Endothelial cell of umbilical vein (primary cell): ENCODE results near the gene CHN2. TPM values are rescaled to one million over a fixed set of nuclear protein-coding genes. Genes with fewer than 3 reads are reported as not detected.

Experiments
- BruUV-seq: library from RNA; stranded (reverse); fragments of 400-500 nt; replicated peaks from 2 replicates; lab custom pipeline; 2021; lab: Mats Ljungman, UMichigan
- CTCF ChIA-PET: fragments of 300-600, 350-600 bp; sonication (Branson Sonifier 250); formaldehyde crosslinking; loops from one replicate; lab custom pipeline; 2021; ENCODE audit warnings: antibody characterized with exemption, inconsistent platforms; lab: Charles Lee
- POLR2A ChIA-PET: fragments of 300-600, 350-600 bp; sonication (Branson Sonifier 250); formaldehyde crosslinking; loops from one replicate; lab custom pipeline; 2021; ENCODE audit warnings: antibody characterized with exemption, inconsistent platforms; lab: Charles Lee
- DNase-seq: peaks from one replicate; pipeline ENCODE4 v3.0.0-alpha.2; 2011; ENCODE audit warnings: low read depth, low spot score
- FAIRE-seq: peaks from 2 replicates; lab custom pipeline; 2011; peaks lifted over from hg19 to GRCh38; lab: Jason Lieb, UNC
- H2AFZ ChIP-seq: 2 replicates; pipeline ENCODE4 v1.6.0; 2012; ENCODE audit warnings: low read depth, low read length, control low read depth, inconsistent platforms
- H3K27ac ChIP-seq: 2 replicates; pipeline ENCODE4 v1.5.1; 2011; ENCODE audit warnings: low read depth, mild to moderate bottlenecking, control low read depth, low read length, moderate library complexity; ENCODE audit not compliant: insufficient read depth
- H3K27me3 ChIP-seq, 2 experiments: 2 replicates each; pipeline versions ENCODE4 v1.6.0 to v1.6.1; 2011; ENCODE audit warnings: low read length in 2 of 2, mixed read lengths in 1 of 2; ENCODE audit not compliant: control insufficient read depth in 2 of 2, insufficient read depth in 2 of 2
- H3K36me3 ChIP-seq, 2 experiments: 2 replicates in 1 of 2; 3 replicates in 1 of 2; pipeline ENCODE4 v1.5.1; 2011; ENCODE audit warnings: low read length in 2 of 2, mild to moderate bottlenecking in 1 of 2, moderate library complexity in 1 of 2; ENCODE audit not compliant: control insufficient read depth in 2 of 2, insufficient read depth in 2 of 2; ENCODE audit errors: extremely low read depth in 1 of 2
- H3K4me1 ChIP-seq: 3 replicates; pipeline ENCODE4 v1.5.1; 2011; ENCODE audit warnings: mild to moderate bottlenecking, low read length; ENCODE audit not compliant: control insufficient read depth, insufficient read depth; ENCODE audit errors: extremely low read depth
- H3K4me2 ChIP-seq: 2 replicates; pipeline ENCODE4 v1.6.1; 2011; ENCODE audit warnings: low read length, control low read depth, mixed read lengths; ENCODE audit not compliant: insufficient read depth
- H3K4me3 ChIP-seq, 3 experiments: fragments of 200-600 bp in 1 of 3; sonication (generic), shearing (Covaris generic) in 1 of 3; replicated peaks in 1 of 3; 2 replicates each; pipeline ENCODE4 v1.5.1; 2011 to 2016; ENCODE audit warnings: control low read depth in 3 of 3, low read length in 3 of 3, mild to moderate bottlenecking in 2 of 3, inconsistent platforms in 1 of 3, low read depth in 1 of 3, moderate library complexity in 1 of 3; ENCODE audit not compliant: insufficient read depth in 1 of 3
- H3K79me2 ChIP-seq: 2 replicates; pipeline ENCODE4 v1.6.0; 2012; ENCODE audit warnings: low read length, inconsistent platforms; ENCODE audit not compliant: control insufficient read depth, insufficient read depth
- H3K9ac ChIP-seq: replicated peaks from 2 replicates; pipeline ENCODE3; 2011; ENCODE audit warnings: low read length, control low read depth; ENCODE audit not compliant: insufficient read depth; ENCODE audit errors: extremely low read depth
- H3K9me1 ChIP-seq: replicated peaks from 3 replicates; pipeline ENCODE4 v1.6.0; 2011; ENCODE audit warnings: mild to moderate bottlenecking, low read length; ENCODE audit not compliant: control insufficient read depth, insufficient read depth; ENCODE audit errors: extremely low read depth
- H3K9me3 ChIP-seq: replicated peaks from 2 replicates; pipeline ENCODE4 v1.5.1; 2012; ENCODE audit warnings: low read length, inconsistent platforms; ENCODE audit not compliant: control insufficient read depth, insufficient read depth
- H4K20me1 ChIP-seq: replicated peaks from 2 replicates; pipeline ENCODE3; 2011; ENCODE audit warnings: mild to moderate bottlenecking, low read length; ENCODE audit not compliant: control insufficient read depth, insufficient read depth; ENCODE audit errors: extremely low read depth
- CTCF ChIP-seq, 2 donors: IDR thresholded peaks; 1 replicate in 1 of 2; 2 replicates in 1 of 2; pipeline ENCODE4 v1.5.1; 2011; ENCODE audit warnings: low read length in 2 of 2, mild to moderate bottlenecking in 2 of 2, moderate library complexity in 2 of 2, control low read depth in 1 of 2, inconsistent platforms in 1 of 2, low read depth in 1 of 2; ENCODE audit not compliant: insufficient read depth in 1 of 2; ENCODE audit errors: extremely low read depth in 1 of 2
- EZH2 ChIP-seq: IDR thresholded peaks from 2 replicates; pipeline ENCODE4 v1.6.1; 2012; ENCODE audit warnings: borderline replicate concordance, low read depth, mild to moderate bottlenecking, moderate library complexity, low read length, inconsistent platforms; ENCODE audit not compliant: severe bottlenecking
- FOS ChIP-seq: IDR thresholded peaks from 2 replicates; pipeline ENCODE4 v1.6.1; 2011; ENCODE audit warnings: mild to moderate bottlenecking, low read length, moderate library complexity, borderline replicate concordance; ENCODE audit not compliant: insufficient read depth
- GATA2 ChIP-seq: IDR thresholded peaks from 2 replicates; pipeline ENCODE4 v1.7.0; 2011; ENCODE audit warnings: low read depth, mild to moderate bottlenecking, moderate library complexity, mixed read lengths, low read length; ENCODE audit not compliant: insufficient read length, insufficient read depth
- JUN ChIP-seq: IDR thresholded peaks from 2 replicates; pipeline ENCODE4 v1.6.1; 2011; ENCODE audit warnings: borderline replicate concordance, low read depth; ENCODE audit not compliant: insufficient read length, insufficient read depth
- MAX ChIP-seq: IDR thresholded peaks from 2 replicates; pipeline ENCODE4 v1.6.1; 2011; ENCODE audit not compliant: insufficient read depth, insufficient read length
- MYC ChIP-seq: IDR thresholded peaks from one replicate; pipeline ENCODE4 v1.6.1; 2011; ENCODE audit warnings: mild to moderate bottlenecking, low read depth, low read length
- POLR2A ChIP-seq: IDR thresholded peaks from 2 replicates; pipeline ENCODE4 v1.6.1; 2012; ENCODE audit warnings: low read depth, mild to moderate bottlenecking, control low read depth, low read length
- POLR2AphosphoS5 ChIP-seq: IDR thresholded peaks from 2 replicates; pipeline ENCODE4 v1.6.1; 2012; ENCODE audit warnings: low read depth, mild to moderate bottlenecking, control low read depth, low read length, moderate library complexity; ENCODE audit not compliant: insufficient read depth
- dilution Hi-C: fragments of 300-500 bp; cut with MboI; formaldehyde crosslinking; loops from one replicate; pipeline ENCODE4 v1.15.0; 2019; ENCODE audit warnings: low sequenced_read_pairs; ENCODE audit not compliant: extremely low pct_ligation_motif_present
- intact Hi-C: fragments of 100-400 bp; cut with micrococcal nuclease; formaldehyde crosslinking; loops from one replicate; pipeline ENCODE4 v1.10.0; 2022
- polyA plus RNA-seq, 4 experiments: library from polyadenylated mRNA; depleted of rRNA in 3 of 4; stranded (reverse) in 3 of 4; unstranded in 1 of 4; fragments of >200 nt; gene quantifications; 2 replicates each; pipeline versions ENCODE4 v1.2.1 to v1.2.3, GENCODE V29; 2011 to 2012; ENCODE audit warnings: missing spikeins in 1 of 4
- total RNA-seq: library from RNA; stranded (reverse); gene quantifications from 2 replicates; pipeline ENCODE4 v1.2.3, GENCODE V29; 2021

Gene CHN2
- total and polyA plus RNA-seq, 2 donors (not counting 3 experiments of a cell fraction or from before 2014, with no cell fraction given) = 1.4 to 5.0 TPM

DNA sequence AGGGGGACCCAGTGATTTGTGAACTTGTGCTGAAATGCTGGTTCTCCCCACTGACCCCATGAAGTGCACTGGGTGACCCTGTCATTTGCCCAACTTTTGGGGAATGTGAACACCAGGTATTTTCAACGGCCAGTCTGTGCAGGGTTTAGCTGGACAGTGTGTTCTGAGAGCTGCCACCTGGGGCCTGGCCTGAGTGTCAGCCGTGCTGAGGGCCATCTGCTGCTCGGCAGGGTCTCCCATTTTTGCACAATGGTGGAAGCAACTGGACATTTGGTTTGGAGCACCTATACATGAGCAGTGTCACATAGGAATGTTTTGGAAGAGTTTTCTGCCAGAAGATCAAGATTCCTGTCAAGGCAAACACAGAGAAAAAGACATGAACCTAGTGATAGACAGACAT, 5.2 kb downstream of the CHN2 start:
- no peaks in the 10 kb centered on the region for H3K79me2 ChIP-seq
- no peaks in the 10 kb centered on the region for H3K9me1 ChIP-seq
- no peak overlapping the region for H2AFZ ChIP-seq
- H3K4me2 ChIP-seq = no peak overlapping the region
- no peak overlapping the region for H3K27ac ChIP-seq
- peaks cover 10 to 14% of the 10 kb centered on the region in 2 experiments for H3K27me3 ChIP-seq
- BruUV-seq = no TSS peak
- no peaks in the 10 kb centered on the region for H4K20me1 ChIP-seq
- peaks cover 5% of the 10 kb centered on the region for H3K4me1 ChIP-seq
- TF ChIP-seq MYC (no peak), MAX (no peak), POLR2A (no peak), GATA2 (no peak), FOS (no peak), POLR2AphosphoS5 (no peak), EZH2 (no peak), JUN (no peak)
- dilution Hi-C loops = no loop called here
- POLR2A ChIA-PET = no interaction called here
- FAIRE-seq = no peak
- intact Hi-C loops = no loop called here
- H3K4me3 ChIP-seq = no peak overlapping the region
- H3K9me3 ChIP-seq = no peaks in the 10 kb centered on the region
- CTCF ChIA-PET = interaction anchor here (3.2 kb wide), 1 partner anchor 10 kb away, joined by 22 read pairs; no protein-coding TSS in a partner anchor
- no peak overlapping the region for H3K9ac ChIP-seq
- DNase-seq = no peak
- no peaks in the 10 kb centered on the region for H3K36me3 ChIP-seq

- Histone ChIP-seq H3K9ac (no peak overlapping the region), H3K4me2 (no peak overlapping the region), H3K79me2 (no peaks in the 10 kb centered on the region), H3K4me1 (peaks cover 5% of the 10 kb centered on the region), H3K4me3 (no peak overlapping the region), H3K27ac (no peak overlapping the region), H2AFZ (no peak overlapping the region), H3K36me3 (no peaks in the 10 kb centered on the region), H3K27me3 (peaks cover 0 to 9% of the 10 kb centered on the region in 2 experiments), H3K9me1 (no peaks in the 10 kb centered on the region), H4K20me1 (no peaks in the 10 kb centered on the region), H3K9me3 (no peaks in the 10 kb centered on the region)
- FAIRE-seq (no peak), DNase-seq (no peak)
- dilution Hi-C loops = no loop called here
- ChIA-PET CTCF (interaction anchor here (5.5 kb wide), 1 partner anchor 13 kb away, joined by 51 read pairs; no protein-coding TSS in a partner anchor), POLR2A (no interaction called here)
- intact Hi-C loops = no loop called here
- TF ChIP-seq CTCF (IDR thresholded peaks at IDR 0.05; ENCODE audit: extremely low read depth in 1 of 2, insufficient read depth in 1 of 2, low read depth in 1 of 2, low read length in 2 of 2) (no peak), POLR2AphosphoS5 (no peak), EZH2 (no peak), MYC (no peak), MAX (no peak)
- BruUV-seq = no TSS peak
These were observed 8.1 kb downstream of the CHN2 start for GRCh38 chr7:29202651-29203069.
